Peyer's patch (tissue), 4 donors: Measurements from ENCODE around the gene QPCT.

Experiments used
- CTCF ChIP-seq, 6 experiments: fragments of 450-650 bp in 4 of 6; fragments of 200-600 bp in 2 of 6; sonication (generic) in 1 of 6; IDR thresholded peaks; one replicate each; pipeline ENCODE4 v1.5.1; 2017 to 2019; ENCODE audit warnings: antibody characterized with exemption in 6 of 6, mild to moderate bottlenecking in 3 of 6, moderate library complexity in 1 of 6
- POLR2A ChIP-seq, 2 donors: fragments of 450-650 bp; IDR thresholded peaks; one replicate each; pipeline ENCODE4 v1.5.1; 2017; ENCODE audit warnings: antibody characterized with exemption in 2 of 2, mild to moderate bottlenecking in 2 of 2, moderate library complexity in 2 of 2

- TF ChIP-seq CTCF (IDR thresholded peaks at IDR 0.05), result no peak
- no peak for TF ChIP-seq POLR2A (IDR thresholded peaks at IDR 0.05)
Observed at GRCh38 chr2:37326285-37326684, 18.1 kb upstream of the QPCT start.
